SK-N-MC (cell line): ENCODE results near the gene IL17RC.
"Not testable (repeated sequence)": the region's sequence is repeated elsewhere in the genome, so short reads cannot be mapped to it uniquely, and the experiment has no call there.

Source experiments
- EZH2 ChIP-seq: fragments of 200-600 bp; sonication (generic); IDR thresholded peaks from one replicate; pipeline ENCODE4 v1.6.1; 2017; ENCODE audit warnings: antibody characterized with exemption
- FOXP2 ChIP-seq: optimal IDR thresholded peaks from 2 replicates; pipeline ENCODE3; 2011; ENCODE audit warnings: mild to moderate bottlenecking, moderate library complexity; ENCODE audit not compliant: insufficient read depth; ENCODE audit errors: extremely low read length, control extremely low read depth
- POLR2AphosphoS5 ChIP-seq: IDR thresholded peaks from 2 replicates; pipeline ENCODE4 v1.6.1; 2012; ENCODE audit warnings: mild to moderate bottlenecking, low read depth, low read length, borderline replicate concordance

- TF ChIP-seq POLR2AphosphoS5, EZH2, FOXP2: not testable (repeated sequence)
Measured at GRCh38 chr3:9900965-9901415, 15.9 kb upstream of the IL17RC start.
